K562 (cell line): Measurements from ENCODE around the gene ZDHHC17. TPM values are rescaled to one million over a fixed set of nuclear protein-coding genes. Genes with fewer than 3 reads are reported as not detected.

Experiments
- ARID3B ChIP-seq: fragments of 250-450 bp; sonication (Bioruptor Pico); IDR thresholded peaks from 2 replicates; pipeline ENCODE4 v1.4.0; 2020; ENCODE audit warnings: borderline replicate concordance
- BCOR ChIP-seq: fragments of 450-650 bp; IDR thresholded peaks from 2 replicates; pipeline ENCODE4 v1.6.1; 2016
- BRD4 ChIP-seq: fragments of 200-600 bp; sonication (generic); IDR thresholded peaks from 2 replicates; pipeline ENCODE4 v1.6.1; 2017; ENCODE audit warnings: inconsistent platforms
- CBX5 ChIP-seq: IDR thresholded peaks from 2 replicates; pipeline ENCODE4 v1.6.1; 2014; ENCODE audit warnings: low read depth, borderline replicate concordance
- CSDE1 ChIP-seq, 2 experiments: fragments of 450-650 bp; IDR thresholded peaks; 2 replicates each; pipeline ENCODE4 v1.6.1; 2016; ENCODE audit warnings: mild to moderate bottlenecking in 1 of 2
- E2F8 ChIP-seq: fragments of 450-650 bp; IDR thresholded peaks from 2 replicates; pipeline ENCODE4 v1.7.1; 2018; ENCODE audit warnings: mild to moderate bottlenecking, low read depth; ENCODE audit not compliant: partially characterized antibody
- GMEB1 ChIP-seq: fragments of 250-450 bp; sonication (Bioruptor Pico); IDR thresholded peaks from 2 replicates; pipeline ENCODE4 v1.4.0; 2020; ENCODE audit warnings: mild to moderate bottlenecking
- IRF2 ChIP-seq: sonication (generic); formaldehyde crosslinking; IDR thresholded peaks from 2 replicates; pipeline ENCODE4 v1.8.1; 2022; ENCODE audit warnings: mild to moderate bottlenecking, missing genetic modification reagents
- KLF6 ChIP-seq: fragments of 250-450 bp; sonication (Bioruptor Pico); IDR thresholded peaks from 2 replicates; pipeline ENCODE4 v1.4.0; 2020; ENCODE audit warnings: mild to moderate bottlenecking, moderate library complexity, borderline replicate concordance
- NFIC ChIP-seq: fragments of 450-650 bp; IDR thresholded peaks from 2 replicates; pipeline ENCODE4 v1.6.1; 2017; ENCODE audit warnings: mild to moderate bottlenecking, inconsistent platforms
- NR0B1 ChIP-seq: fragments of 450-650 bp; IDR thresholded peaks from one replicate; pipeline ENCODE4 v1.6.1; 2018; ENCODE audit warnings: mild to moderate bottlenecking, moderate library complexity; ENCODE audit not compliant: partially characterized antibody
- PYGO2 ChIP-seq: fragments of 450-650 bp; IDR thresholded peaks from 2 replicates; pipeline ENCODE4 v1.6.1; 2016; ENCODE audit warnings: mild to moderate bottlenecking, missing genetic modification characterization, moderate library complexity, missing compliant biosample characterization
- SLC30A9 ChIP-seq: fragments of 250-450 bp; sonication (Bioruptor Pico); IDR thresholded peaks from 2 replicates; pipeline ENCODE4 v1.8.0; 2022; ENCODE audit warnings: mild to moderate bottlenecking, moderate library complexity
- SRF ChIP-seq, 2 experiments: fragments of 250-450, 450-650 bp in 1 of 2; sonication (Bioruptor Pico) in 1 of 2; sonication (generic) in 1 of 2; formaldehyde crosslinking; IDR thresholded peaks; 2 replicates each; pipeline versions ENCODE4 v1.5.0 to v1.5.1; 2020 to 2022; ENCODE audit warnings: mild to moderate bottlenecking in 1 of 2, missing genetic modification reagents in 1 of 2
- U2AF2 ChIP-seq: fragments of 200-400 bp; formaldehyde crosslinking; optimal IDR thresholded peaks from 2 replicates; pipeline ENCODE3; 2017; ENCODE audit warnings: low read depth, mild to moderate bottlenecking, low read length
- XRCC5 ChIP-seq: fragments of 200-400 bp; formaldehyde crosslinking; IDR thresholded peaks from 2 replicates; pipeline ENCODE4 v1.6.1; 2017; ENCODE audit warnings: low read depth, mild to moderate bottlenecking, low read length
- ZBTB17 ChIP-seq: fragments of 450-650 bp; formaldehyde crosslinking; IDR thresholded peaks from 2 replicates; pipeline ENCODE4 v1.4.0; 2020; ENCODE audit warnings: mild to moderate bottlenecking
- ZBTB7A ChIP-seq: IDR thresholded peaks from 2 replicates; pipeline ENCODE4 v1.6.1; 2011; ENCODE audit warnings: low read depth, mild to moderate bottlenecking, low read length, moderate library complexity, borderline replicate concordance; ENCODE audit not compliant: control insufficient read depth
- ZNF274 ChIP-seq: IDR thresholded peaks from 2 replicates; pipeline ENCODE4 v1.6.1; 2011; ENCODE audit warnings: low read depth, mild to moderate bottlenecking, low read length, moderate library complexity, borderline replicate concordance
- ZNF347 ChIP-seq: fragments of 450-650 bp; formaldehyde crosslinking; IDR thresholded peaks from 2 replicates; pipeline ENCODE4 v1.4.0; 2020; ENCODE audit warnings: low read depth, mild to moderate bottlenecking, moderate library complexity
- ZNF778 ChIP-seq: fragments of 450-650 bp; formaldehyde crosslinking; IDR thresholded peaks from 2 replicates; pipeline ENCODE4 v1.4.0; 2020; ENCODE audit warnings: mild to moderate bottlenecking, moderate library complexity
- polyA plus RNA-seq, 8 experiments: library from polyadenylated mRNA; depleted of rRNA in 4 of 8; stranded (reverse) in 5 of 8; unstranded in 3 of 8; fragments of >200 nt; fragmentation: Nextera tagmentation in 2 of 8; fragmentation: Illumina TruSeq in 1 of 8; extraction: Ambion mirVana in 2 of 8; extraction: Trizol in 1 of 8; gene quantifications; 2 replicates each; pipeline versions ENCODE4 v1.2.1 to v1.2.3, GENCODE V29; 2011 to 2014; ENCODE audit warnings: inconsistent platforms in 1 of 8, missing spikeins in 1 of 8
- total RNA-seq, 7 experiments: library from RNA; depleted of rRNA in 6 of 7; stranded (reverse); fragments of >200 nt in 6 of 7; fragmentation: Illumina TruSeq in 2 of 7; extraction: Trizol in 2 of 7; gene quantifications; 2 replicates each; pipeline versions ENCODE4 v1.2.1 to v1.2.3, GENCODE V29; 2011 to 2021; ENCODE audit warnings: low replicate concordance in 1 of 7

ZDHHC17 gene
- total and polyA plus RNA-seq, 9 of the 15 experiments (the other 6 are each of a cell fraction or from before 2014, with no cell fraction given) = 6.7 to 66.0 (median 27.5) TPM

GRCh38 chr12:76763746-76764675 lies at the start of gene ZDHHC17 (continued):
- TF ChIP-seq GMEB1 (CRISPR knock-in tag) (peak; percentile 41; the same call in 1 of the 2 replicates), KLF6 (no peak), BRD4 (no peak), IRF2 (CRISPR knock-in tag) (no peak), ZNF274 (no peak), ZBTB7A (peak; percentile 80), NFIC (peak; percentile 58), E2F8 (no peak), SRF (CRISPR knock-in tag; IDR thresholded peaks at IDR 0.05) (no peak), ZNF347 (CRISPR knock-in tag) (no peak), ARID3B (CRISPR knock-in tag) (no peak), ZNF778 (CRISPR knock-in tag) (no peak), SLC30A9 (no peak), XRCC5 (no peak), PYGO2 (tag) (no peak), BCOR (peak; percentile 39; the same call in 1 of the 2 replicates), CSDE1 (IDR thresholded peaks at IDR 0.05) (no peak; a peak in 1 of 4 replicates), U2AF2 (no peak), ZBTB17 (0 out of 2 replicates have a peak, but pooled peaks have one; percentile 12), NR0B1 (no peak), CBX5 (no peak)
